HEK293 (cell line): Measurements from ENCODE around the gene SULT2B1.

Source experiments
- CTCF ChIA-PET: fragments of 350-600 bp; formaldehyde crosslinking; extraction: SDS; loops from one replicate; lab custom pipeline; 2021; ENCODE audit warnings: antibody characterized with exemption; lab: Yijun Ruan, JAX
- POLR2A ChIA-PET: fragments of 300-600 bp; formaldehyde crosslinking; extraction: SDS; loops from one replicate; lab custom pipeline; 2020; ENCODE audit warnings: antibody characterized with exemption, inconsistent platforms; lab: Yijun Ruan, JAX
- H3K27ac ChIP-seq: fragments of 200-500 bp; sonication (Bioruptor generic); 2 replicates; pipeline ENCODE4 v1.5.1; 2014; ENCODE audit warnings: low read depth, low read length, control low read depth, inconsistent platforms; ENCODE audit errors: extremely low read depth
- H3K36me3 ChIP-seq, 2 experiments: fragments of 200-500 bp in 1 of 2; sonication (Bioruptor generic) in 1 of 2; 1 replicate in 1 of 2; 2 replicates in 1 of 2; pipeline ENCODE4 v1.5.1; 2014 to 2017; ENCODE audit warnings: inconsistent platforms in 2 of 2, low read length in 2 of 2; ENCODE audit not compliant: control insufficient read depth in 2 of 2, insufficient read depth in 1 of 2
- H3K4me1 ChIP-seq: fragments of 200-500 bp; sonication (Bioruptor generic); 2 replicates; pipeline ENCODE4 v1.5.1; 2014; ENCODE audit warnings: mild to moderate bottlenecking, low read length, inconsistent platforms; ENCODE audit not compliant: control insufficient read depth, insufficient read depth
- H3K4me3 ChIP-seq: 2 replicates; pipeline ENCODE4 v1.5.1; 2011; ENCODE audit warnings: low read depth, mild to moderate bottlenecking, control low read depth, low read length, moderate library complexity
- H3K9me3 ChIP-seq: fragments of 200-500 bp; sonication (Bioruptor generic); 2 replicates; pipeline ENCODE4 v1.5.1; 2014; ENCODE audit warnings: low read depth, low read length, inconsistent platforms; ENCODE audit not compliant: control insufficient read depth, insufficient read depth
- BCL11A ChIP-seq: fragments of 450-650 bp; formaldehyde crosslinking; IDR thresholded peaks from 2 replicates; pipeline ENCODE4 v1.5.1; 2016; ENCODE audit warnings: low read depth, missing biosample characterization, missing genetic modification characterization
- BCL11B ChIP-seq: fragments of 450-650 bp; formaldehyde crosslinking; IDR thresholded peaks from 2 replicates; pipeline ENCODE4 v1.5.1; 2016; ENCODE audit warnings: low read depth, missing biosample characterization, missing genetic modification characterization
- GFI1B ChIP-seq: fragments of 450-650 bp; formaldehyde crosslinking; IDR thresholded peaks from 2 replicates; pipeline ENCODE4 v1.5.1; 2016; ENCODE audit warnings: missing biosample characterization, missing genetic modification characterization
- GLI4 ChIP-seq: fragments of 450-650 bp; formaldehyde crosslinking; IDR thresholded peaks from 2 replicates; pipeline ENCODE4 v1.5.1; 2016; ENCODE audit warnings: missing biosample characterization, missing genetic modification characterization
- OSR2 ChIP-seq: fragments of 450-650 bp; formaldehyde crosslinking; IDR thresholded peaks from 2 replicates; pipeline ENCODE4 v1.5.1; 2016; ENCODE audit warnings: missing biosample characterization, missing genetic modification characterization
- OVOL3 ChIP-seq: fragments of 450-650 bp; formaldehyde crosslinking; IDR thresholded peaks from 2 replicates; pipeline ENCODE4 v1.5.1; 2016; ENCODE audit warnings: missing biosample characterization, missing genetic modification characterization
- ZBTB1 ChIP-seq: fragments of 450-650 bp; formaldehyde crosslinking; IDR thresholded peaks from 2 replicates; pipeline ENCODE4 v1.5.1; 2016; ENCODE audit warnings: missing biosample characterization, missing genetic modification characterization
- ZNF140 ChIP-seq: fragments of 450-650 bp; formaldehyde crosslinking; IDR thresholded peaks from 2 replicates; pipeline ENCODE4 v1.5.1; 2016; ENCODE audit warnings: missing biosample characterization, missing genetic modification characterization
- ZNF19 ChIP-seq: fragments of 450-650 bp; formaldehyde crosslinking; IDR thresholded peaks from 2 replicates; pipeline ENCODE4; 2016; ENCODE audit warnings: missing biosample characterization, missing genetic modification characterization, low read depth
- ZNF221 ChIP-seq: fragments of 450-650 bp; formaldehyde crosslinking; IDR thresholded peaks from 2 replicates; pipeline ENCODE4 v1.5.1; 2017; ENCODE audit warnings: missing biosample characterization, missing genetic modification characterization, borderline replicate concordance
- ZNF24 ChIP-seq: fragments of 450-650 bp; formaldehyde crosslinking; IDR thresholded peaks from 2 replicates; pipeline ENCODE4 v1.5.1; 2016; ENCODE audit warnings: missing biosample characterization, missing genetic modification characterization
- ZNF501 ChIP-seq: fragments of 450-650 bp; formaldehyde crosslinking; IDR thresholded peaks from 2 replicates; pipeline ENCODE4 v1.5.1; 2016; ENCODE audit warnings: missing biosample characterization, missing genetic modification characterization
- ZNF510 ChIP-seq: fragments of 450-650 bp; formaldehyde crosslinking; IDR thresholded peaks from 2 replicates; pipeline ENCODE4 v1.5.1; 2018; ENCODE audit warnings: mild to moderate bottlenecking, missing genetic modification characterization, missing biosample characterization; ENCODE audit not compliant: insufficient replicate concordance
- ZNF529 ChIP-seq: fragments of 450-650 bp; formaldehyde crosslinking; IDR thresholded peaks from 2 replicates; pipeline ENCODE4 v1.5.1; 2017; ENCODE audit warnings: missing genetic modification characterization, missing biosample characterization; ENCODE audit not compliant: insufficient replicate concordance
- ZNF555 ChIP-seq: fragments of 450-650 bp; formaldehyde crosslinking; conservative IDR thresholded peaks from 2 replicates; pipeline ENCODE4 v1.5.1; 2017; ENCODE audit warnings: missing biosample characterization, mild to moderate bottlenecking, missing genetic modification characterization, inconsistent platforms
- ZNF610 ChIP-seq: fragments of 450-650 bp; formaldehyde crosslinking; IDR thresholded peaks from 2 replicates; pipeline ENCODE4 v1.5.1; 2016; ENCODE audit warnings: missing biosample characterization, missing genetic modification characterization, borderline replicate concordance
- ZNF830 ChIP-seq: fragments of 450-650 bp; IDR thresholded peaks from 2 replicates; pipeline ENCODE4 v1.5.0; 2018; ENCODE audit warnings: missing biosample characterization, missing genetic modification characterization, low read depth, mild to moderate bottlenecking, moderate library complexity
- TF ChIP-seq, protein P1 (sequence below): fragments of 450-650 bp; formaldehyde crosslinking; IDR thresholded peaks from 2 replicates; pipeline ENCODE4 v1.5.0; 2017; ENCODE audit warnings: missing biosample characterization, missing genetic modification characterization, borderline replicate concordance
- TF ChIP-seq, protein P2 (sequence below): fragments of 450-650 bp; formaldehyde crosslinking; IDR thresholded peaks from 2 replicates; pipeline ENCODE4 v1.5.1; 2016; ENCODE audit warnings: missing biosample characterization, missing genetic modification characterization

Gene SULT2B1

DNA sequence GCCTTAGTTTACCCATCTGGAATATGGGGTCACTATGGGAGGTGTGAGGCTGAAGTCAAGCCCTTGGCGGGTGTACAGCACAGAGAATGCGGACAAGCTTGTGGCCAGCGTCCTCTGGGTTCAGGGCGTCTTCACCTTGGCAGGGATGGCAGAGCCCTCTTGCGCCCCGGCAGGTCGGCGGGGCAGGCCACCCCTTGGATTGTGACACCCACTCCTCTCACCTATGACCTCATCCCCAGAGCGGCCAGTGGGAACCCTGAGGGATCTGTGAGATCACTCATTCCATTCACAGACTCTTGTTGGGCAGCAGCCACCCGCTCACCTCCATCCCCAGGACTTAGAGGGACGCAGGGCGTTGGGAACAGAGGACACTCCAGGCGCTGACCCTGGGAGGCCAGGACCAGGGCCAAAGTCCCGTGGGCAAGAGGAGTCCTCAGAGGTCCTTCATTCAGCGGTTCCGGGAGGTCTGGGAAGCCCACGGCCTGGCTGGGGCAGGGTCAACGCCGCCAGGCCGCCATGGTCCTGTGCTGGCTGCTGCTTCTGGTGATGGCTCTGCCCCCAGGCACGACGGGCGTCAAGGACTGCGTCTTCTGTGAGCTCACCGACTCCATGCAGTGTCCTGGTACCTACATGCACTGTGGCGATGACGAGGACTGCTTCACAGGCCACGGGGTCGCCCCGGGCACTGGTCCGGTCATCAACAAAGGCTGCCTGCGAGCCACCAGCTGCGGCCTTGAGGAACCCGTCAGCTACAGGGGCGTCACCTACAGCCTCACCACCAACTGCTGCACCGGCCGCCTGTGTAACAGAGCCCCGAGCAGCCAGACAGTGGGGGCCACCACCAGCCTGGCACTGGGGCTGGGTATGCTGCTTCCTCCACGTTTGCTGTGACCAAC, 54.7 kb downstream of the SULT2B1 start, which contains the start of gene SPACA4:
SPACA4 (plus strand) TSS at position 280 of the 896 bp plus-strand sequence; CDS start at position 517, 237 bp downstream.
- POLR2A ChIA-PET, result interaction anchor here (0.7 to 5.2 kb wide), 2 partner anchors 12 to 345 kb away, joined by 3 to 60 read pairs; partner anchors contain the start of genes RPL18 and SPHK2
- CTCF ChIA-PET, result interaction anchor here (0.6 to 5.3 kb wide), 5 partner anchors 17 to 340 kb away, joined by 3 to 51 read pairs (median 5); no protein-coding TSS in a partner anchor

DNA sequence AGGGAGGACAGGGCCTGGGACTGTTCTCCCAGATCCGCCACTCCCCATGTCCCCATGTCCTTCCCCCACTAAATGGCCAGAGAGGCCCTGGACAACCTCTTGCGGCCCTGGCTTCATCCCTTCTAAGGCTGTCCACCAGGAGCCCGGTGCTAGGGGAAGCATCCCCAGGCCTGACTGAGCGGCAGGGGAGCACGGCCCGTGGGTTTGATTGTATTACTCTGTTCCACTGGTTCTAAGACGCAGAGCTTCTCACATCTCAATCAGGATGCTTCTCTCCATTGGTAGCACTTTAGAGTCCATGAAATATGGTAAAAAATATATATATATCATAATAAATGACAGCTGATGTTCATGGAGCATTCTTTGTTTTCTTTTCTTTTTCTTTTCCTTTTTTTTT, 55.4 kb downstream of the SULT2B1 start:
- H3K4me3 ChIP-seq, result no peak overlapping the region
- no peak overlapping the region for H3K27ac ChIP-seq
- no peaks in the 10 kb centered on the region for H3K36me3 ChIP-seq
- POLR2A ChIA-PET, result interaction anchor here (0.7 to 5.2 kb wide), 2 partner anchors 12 to 345 kb away, joined by 3 to 60 read pairs; partner anchors contain the start of genes RPL18 and SPHK2
- no peaks in the 10 kb centered on the region; the same call in 1 of the 2 replicates for H3K4me1 ChIP-seq
- CTCF ChIA-PET, result interaction anchor here (0.5 to 5.3 kb wide), 9 partner anchors 10 to 341 kb away, joined by 3 to 51 read pairs (median 6); no protein-coding TSS in a partner anchor
- TF ChIP-seq ZNF830 (tag by site-specific recombination) (no peak), ZNF510 (tag by site-specific recombination) (no peak), ZNF529 (tag by site-specific recombination) (no peak), GLI4 (tag by site-specific recombination) (no peak), GFI1B (tag by site-specific recombination) (no peak), BCL11A (tag by site-specific recombination) (no peak), OSR2 (tag by site-specific recombination) (no peak), ZNF610 (no peak)
- no peaks in the 10 kb centered on the region for H3K9me3 ChIP-seq

More for the DNA sequence above, 54.7 kb downstream of the SULT2B1 start, which contains the start of gene SPACA4:
- Histone ChIP-seq H3K4me3 (no peak within 1 kb of the TSS), H3K4me1 (no peaks in the 10 kb centered on the region; the same call in 1 of the 2 replicates), H3K27ac (no peak within 1 kb of the TSS), H3K9me3 (no peaks in the 10 kb centered on the region), H3K36me3 (no peaks in the 10 kb centered on the region)
- TF ChIP-seq ZNF140 (no peak), BCL11A (tag by site-specific recombination) (no peak), ZNF501 (no peak), ZNF555 (tag by site-specific recombination) (no peak), BCL11B (tag by site-specific recombination) (no peak), ZNF221 (tag by site-specific recombination) (no peak), ZNF24 (tag by site-specific recombination) (no peak), ZNF529 (tag by site-specific recombination) (no peak), ZNF19 (tag by site-specific recombination) (no peak), OVOL3 (tag by site-specific recombination) (no peak), ZBTB1 (tag by site-specific recombination) (no peak)
- TF ChIP-seq, protein P1, sequence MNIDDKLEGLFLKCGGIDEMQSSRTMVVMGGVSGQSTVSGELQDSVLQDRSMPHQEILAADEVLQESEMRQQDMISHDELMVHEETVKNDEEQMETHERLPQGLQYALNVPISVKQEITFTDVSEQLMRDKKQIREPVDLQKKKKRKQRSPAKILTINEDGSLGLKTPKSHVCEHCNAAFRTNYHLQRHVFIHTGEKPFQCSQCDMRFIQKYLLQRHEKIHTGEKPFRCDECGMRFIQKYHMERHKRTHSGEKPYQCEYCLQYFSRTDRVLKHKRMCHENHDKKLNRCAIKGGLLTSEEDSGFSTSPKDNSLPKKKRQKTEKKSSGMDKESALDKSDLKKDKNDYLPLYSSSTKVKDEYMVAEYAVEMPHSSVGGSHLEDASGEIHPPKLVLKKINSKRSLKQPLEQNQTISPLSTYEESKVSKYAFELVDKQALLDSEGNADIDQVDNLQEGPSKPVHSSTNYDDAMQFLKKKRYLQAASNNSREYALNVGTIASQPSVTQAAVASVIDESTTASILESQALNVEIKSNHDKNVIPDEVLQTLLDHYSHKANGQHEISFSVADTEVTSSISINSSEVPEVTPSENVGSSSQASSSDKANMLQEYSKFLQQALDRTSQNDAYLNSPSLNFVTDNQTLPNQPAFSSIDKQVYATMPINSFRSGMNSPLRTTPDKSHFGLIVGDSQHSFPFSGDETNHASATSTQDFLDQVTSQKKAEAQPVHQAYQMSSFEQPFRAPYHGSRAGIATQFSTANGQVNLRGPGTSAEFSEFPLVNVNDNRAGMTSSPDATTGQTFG (tag by site-specific recombination), result no peak
- TF ChIP-seq, protein P2, sequence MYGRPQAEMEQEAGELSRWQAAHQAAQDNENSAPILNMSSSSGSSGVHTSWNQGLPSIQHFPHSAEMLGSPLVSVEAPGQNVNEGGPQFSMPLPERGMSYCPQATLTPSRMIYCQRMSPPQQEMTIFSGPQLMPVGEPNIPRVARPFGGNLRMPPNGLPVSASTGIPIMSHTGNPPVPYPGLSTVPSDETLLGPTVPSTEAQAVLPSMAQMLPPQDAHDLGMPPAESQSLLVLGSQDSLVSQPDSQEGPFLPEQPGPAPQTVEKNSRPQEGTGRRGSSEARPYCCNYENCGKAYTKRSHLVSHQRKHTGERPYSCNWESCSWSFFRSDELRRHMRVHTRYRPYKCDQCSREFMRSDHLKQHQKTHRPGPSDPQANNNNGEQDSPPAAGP (tag by site-specific recombination), result no peak
